Esophagus squamous epithelium (tissue), 4 donors: ENCODE data around the gene PRSS16.

Experiments used
- POLR2A ChIP-seq, 4 donors: fragments of 450-650 bp; IDR thresholded peaks; one replicate each; pipeline ENCODE4 v1.6.1; 2017; ENCODE audit warnings: antibody characterized with exemption in 4 of 4, mild to moderate bottlenecking in 4 of 4, moderate library complexity in 3 of 4
- TF ChIP-seq, protein P1 (sequence below), 6 experiments: fragments of 450-650 bp in 4 of 6; fragments of 200-600 bp in 2 of 6; sonication (generic) in 2 of 6; IDR thresholded peaks; one replicate each; pipeline ENCODE4 v1.5.1; 2016 to 2019; ENCODE audit warnings: antibody characterized with exemption in 6 of 6, mild to moderate bottlenecking in 4 of 6, moderate library complexity in 4 of 6

DNA sequence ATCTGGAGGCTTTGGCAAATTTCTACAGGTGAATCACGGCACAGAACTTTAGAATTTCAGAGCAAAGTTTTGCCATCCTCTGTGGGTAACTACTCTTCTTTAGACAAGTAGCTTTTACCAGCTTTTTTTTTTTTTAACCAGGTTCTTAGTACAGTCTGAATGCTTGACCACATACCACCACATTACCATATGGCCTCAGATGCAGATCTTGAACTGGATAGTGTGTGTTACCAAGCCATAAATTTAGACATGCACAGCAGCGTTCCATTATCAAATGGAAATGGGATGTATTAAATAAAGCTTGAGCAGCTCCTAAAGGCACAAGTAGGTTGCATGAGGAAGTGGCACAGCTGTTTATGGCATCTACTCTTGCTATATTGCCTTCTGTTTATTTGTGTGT lies 38.3 kb upstream of the PRSS16 start:
- TF ChIP-seq, protein P1, sequence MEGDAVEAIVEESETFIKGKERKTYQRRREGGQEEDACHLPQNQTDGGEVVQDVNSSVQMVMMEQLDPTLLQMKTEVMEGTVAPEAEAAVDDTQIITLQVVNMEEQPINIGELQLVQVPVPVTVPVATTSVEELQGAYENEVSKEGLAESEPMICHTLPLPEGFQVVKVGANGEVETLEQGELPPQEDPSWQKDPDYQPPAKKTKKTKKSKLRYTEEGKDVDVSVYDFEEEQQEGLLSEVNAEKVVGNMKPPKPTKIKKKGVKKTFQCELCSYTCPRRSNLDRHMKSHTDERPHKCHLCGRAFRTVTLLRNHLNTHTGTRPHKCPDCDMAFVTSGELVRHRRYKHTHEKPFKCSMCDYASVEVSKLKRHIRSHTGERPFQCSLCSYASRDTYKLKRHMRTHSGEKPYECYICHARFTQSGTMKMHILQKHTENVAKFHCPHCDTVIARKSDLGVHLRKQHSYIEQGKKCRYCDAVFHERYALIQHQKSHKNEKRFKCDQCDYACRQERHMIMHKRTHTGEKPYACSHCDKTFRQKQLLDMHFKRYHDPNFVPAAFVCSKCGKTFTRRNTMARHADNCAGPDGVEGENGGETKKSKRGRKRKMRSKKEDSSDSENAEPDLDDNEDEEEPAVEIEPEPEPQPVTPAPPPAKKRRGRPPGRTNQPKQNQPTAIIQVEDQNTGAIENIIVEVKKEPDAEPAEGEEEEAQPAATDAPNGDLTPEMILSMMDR (IDR thresholded peaks at IDR 0.05): no peak
- no peak for TF ChIP-seq POLR2A (IDR thresholded peaks at IDR 0.05)
